ENCODE data around the gene SUMO4.

SUMO4 gene

GRCh38 chr6:149435919-149436586 is 36.0 kb downstream of the SUMO4 start:
- no peak for TF ChIP-seq CTCF (IDR thresholded peaks at IDR 0.05)

GRCh38 chr6:149436647-149437046 is 36.6 kb downstream of the SUMO4 start:
- no peak for TF ChIP-seq CTCF (IDR thresholded peaks at IDR 0.05)

- no peak for TF ChIP-seq CTCF (IDR thresholded peaks at IDR 0.05)
Observed at GRCh38 chr6:149437212-149437611, 37.1 kb downstream of the SUMO4 start.

GRCh38 chr6:149438855-149439254 is 38.8 kb downstream of the SUMO4 start:
- TF ChIP-seq CTCF (IDR thresholded peaks at IDR 0.05), result no peak

GRCh38 chr6:149439626-149440025 is 39.6 kb downstream of the SUMO4 start:
- no peak for TF ChIP-seq CTCF (IDR thresholded peaks at IDR 0.05)

- TF ChIP-seq CTCF (IDR thresholded peaks at IDR 0.05), result no peak
Observed at GRCh38 chr6:149440735-149441671, 40.9 kb downstream of the SUMO4 start.

- TF ChIP-seq CTCF (IDR thresholded peaks at IDR 0.05), result no peak
Observed at GRCh38 chr6:149441740-149442139, 41.7 kb downstream of the SUMO4 start.

All from LNCAP (cell line).